ENCODE data around the gene ZBTB1. TPM values are rescaled to one million over a fixed set of nuclear protein-coding genes. Genes with fewer than 3 reads are reported as not detected.
A peak's percentile ranks its signal among the peaks of the same experiment; 100 is the strongest.

Gene ZBTB1
- polyA plus RNA-seq, 1 donor from 2014 or later = 24.8 TPM

GRCh38 chr14:64540208-64541202 lies 35.9 kb downstream of the ZBTB1 start, which contains the start of gene HSPA2:
Gene HSPA2 (plus strand): TSS chr14:64540741. CDS start chr14:64540850, 109 bp downstream.
- no peak within 1 kb of the TSS for H2AFZ ChIP-seq (ENCODE audit: low read depth, low read length)
- H3K4me3 ChIP-seq (ENCODE audit: low read length) = peak within 1 kb of the TSS; percentile 54
- no peak within 1 kb of the TSS for H3K4me2 ChIP-seq (ENCODE audit: low read length)
- H3K9me2 ChIP-seq (ENCODE audit: insufficient read depth, low read length) = no peaks in the 10 kb centered on the region
- no peak within 1 kb of the TSS for H3K27ac ChIP-seq (ENCODE audit: low read length)
- no peaks in the 10 kb centered on the region for H4K20me1 ChIP-seq (ENCODE audit: insufficient read depth)
- no peak within 1 kb of the TSS for H3K9ac ChIP-seq (ENCODE audit: low read length)
- no peaks in the 10 kb centered on the region for H3K36me3 ChIP-seq (ENCODE audit: insufficient read depth, low read length)
- no peaks in the 10 kb centered on the region for H3F3A ChIP-seq (ENCODE audit: insufficient read depth, low read length, poor library complexity, severe bottlenecking)
- peaks cover 12% of the 10 kb centered on the region for H3K27me3 ChIP-seq (ENCODE audit: insufficient read depth, low read depth, low read length)
- TF ChIP-seq EZH2 (IDR thresholded peaks at IDR 0.05; ENCODE audit: borderline replicate concordance, insufficient read depth, low read length, poor library complexity, severe bottlenecking) (no peak), SMC3 (conservative IDR thresholded peaks at IDR 0.05; ENCODE audit: poor library complexity) (no peak), MXI1 (conservative IDR thresholded peaks at IDR 0.05; ENCODE audit: poor library complexity, severe bottlenecking) (no peak), POLR2AphosphoS5 (IDR thresholded peaks at IDR 0.05) (no peak), TAF1 (IDR thresholded peaks at IDR 0.05; ENCODE audit: low read depth) (no peak), CTCF (IDR thresholded peaks at IDR 0.05; ENCODE audit: poor library complexity, severe bottlenecking) (peak; percentile 40)
- H3K79me2 ChIP-seq (replicated peaks; ENCODE audit: insufficient read depth, low read length) = no peaks in the 10 kb centered on the region
- peaks cover 15% of the 10 kb centered on the region for H3K9me3 ChIP-seq (ENCODE audit: low read length)

GRCh38 chr14:64541261-64541971 lies 36.8 kb downstream of the ZBTB1 start:
- H4K20me1 ChIP-seq (ENCODE audit: insufficient read depth) = no peaks in the 10 kb centered on the region
- H2AFZ ChIP-seq (ENCODE audit: low read depth, low read length) = no peak overlapping the region
- peaks cover 12% of the 10 kb centered on the region for H3K27me3 ChIP-seq (ENCODE audit: insufficient read depth, low read depth, low read length)
- H3K4me2 ChIP-seq (ENCODE audit: low read length) = no peak overlapping the region
- no peaks in the 10 kb centered on the region for H3K79me2 ChIP-seq (replicated peaks; ENCODE audit: insufficient read depth, low read length)
- H3K4me3 ChIP-seq (ENCODE audit: low read length) = no peak overlapping the region
- TF ChIP-seq POLR2AphosphoS5 (IDR thresholded peaks at IDR 0.05) (no peak), EZH2 (IDR thresholded peaks at IDR 0.05; ENCODE audit: borderline replicate concordance, insufficient read depth, low read length, poor library complexity, severe bottlenecking) (no peak), EP300 (conservative IDR thresholded peaks at IDR 0.05; ENCODE audit: poor library complexity, severe bottlenecking) (no peak), RAD21 (conservative IDR thresholded peaks at IDR 0.05) (no peak), CTCF (IDR thresholded peaks at IDR 0.05; ENCODE audit: poor library complexity, severe bottlenecking) (no peak), REST (IDR thresholded peaks at IDR 0.05; ENCODE audit: borderline replicate concordance) (no peak), MXI1 (conservative IDR thresholded peaks at IDR 0.05; ENCODE audit: poor library complexity, severe bottlenecking) (no peak), TAF1 (IDR thresholded peaks at IDR 0.05; ENCODE audit: low read depth) (no peak), SMC3 (conservative IDR thresholded peaks at IDR 0.05; ENCODE audit: poor library complexity) (no peak)
- H3K27ac ChIP-seq (ENCODE audit: low read length) = no peak overlapping the region
- H3K9me3 ChIP-seq (ENCODE audit: low read length) = peaks cover 15% of the 10 kb centered on the region
- no peaks in the 10 kb centered on the region for H3K36me3 ChIP-seq (ENCODE audit: insufficient read depth, low read length)
- H3F3A ChIP-seq (ENCODE audit: insufficient read depth, low read length, poor library complexity, severe bottlenecking) = no peaks in the 10 kb centered on the region
- H3K9me2 ChIP-seq (ENCODE audit: insufficient read depth, low read length) = no peaks in the 10 kb centered on the region
- no peak overlapping the region for H3K9ac ChIP-seq (ENCODE audit: low read length)
